ENCODE results near the gene ARHGAP24. TPM values are rescaled to one million over a fixed set of nuclear protein-coding genes. Genes with fewer than 3 reads are reported as not detected.
A peak's percentile ranks its signal among the peaks of the same experiment; 100 is the strongest.

Gene ARHGAP24
- total and polyA plus RNA-seq, 7 donors: 0.46 to 40.4 (median 23.1) TPM

DNA sequence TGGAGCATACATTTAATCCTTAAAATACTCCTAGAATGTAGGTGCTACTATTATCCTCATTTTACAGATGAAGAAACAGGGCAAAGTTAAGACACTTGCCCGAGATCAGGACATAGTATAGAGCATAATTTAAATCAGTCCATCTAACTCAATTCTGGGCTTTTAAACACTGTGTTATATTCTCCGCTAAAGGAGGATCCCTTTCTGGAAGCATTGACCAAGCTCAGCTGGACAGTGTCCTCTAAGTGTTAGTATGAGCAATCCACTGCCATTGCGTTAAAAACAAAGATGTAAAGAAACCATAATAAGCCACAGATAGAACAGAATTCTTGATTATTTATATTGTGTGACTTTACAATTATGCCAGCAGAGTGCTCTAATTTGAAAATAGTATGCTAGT, 207.0 kb downstream of the ARHGAP24 start:
- TF ChIP-seq POLR2A (IDR thresholded peaks at IDR 0.05): no peak
- no peak for TF ChIP-seq EP300 (IDR thresholded peaks at IDR 0.05)
- TF ChIP-seq, protein P1, sequence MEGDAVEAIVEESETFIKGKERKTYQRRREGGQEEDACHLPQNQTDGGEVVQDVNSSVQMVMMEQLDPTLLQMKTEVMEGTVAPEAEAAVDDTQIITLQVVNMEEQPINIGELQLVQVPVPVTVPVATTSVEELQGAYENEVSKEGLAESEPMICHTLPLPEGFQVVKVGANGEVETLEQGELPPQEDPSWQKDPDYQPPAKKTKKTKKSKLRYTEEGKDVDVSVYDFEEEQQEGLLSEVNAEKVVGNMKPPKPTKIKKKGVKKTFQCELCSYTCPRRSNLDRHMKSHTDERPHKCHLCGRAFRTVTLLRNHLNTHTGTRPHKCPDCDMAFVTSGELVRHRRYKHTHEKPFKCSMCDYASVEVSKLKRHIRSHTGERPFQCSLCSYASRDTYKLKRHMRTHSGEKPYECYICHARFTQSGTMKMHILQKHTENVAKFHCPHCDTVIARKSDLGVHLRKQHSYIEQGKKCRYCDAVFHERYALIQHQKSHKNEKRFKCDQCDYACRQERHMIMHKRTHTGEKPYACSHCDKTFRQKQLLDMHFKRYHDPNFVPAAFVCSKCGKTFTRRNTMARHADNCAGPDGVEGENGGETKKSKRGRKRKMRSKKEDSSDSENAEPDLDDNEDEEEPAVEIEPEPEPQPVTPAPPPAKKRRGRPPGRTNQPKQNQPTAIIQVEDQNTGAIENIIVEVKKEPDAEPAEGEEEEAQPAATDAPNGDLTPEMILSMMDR (IDR thresholded peaks at IDR 0.05): no peak
- TF ChIP-seq POLR2AphosphoS5 (IDR thresholded peaks at IDR 0.05): no peak
- Histone ChIP-seq H3K27ac (peak overlapping the region in 2 of 4 donors; percentile 35 to 39), H3K36me3 (no peaks in the 10 kb centered on the region), H3K27me3 (no peaks in the 10 kb centered on the region), H3K4me3 (no peak overlapping the region), H3K4me1 (peaks cover 0 to 23% (median 4%) of the 10 kb centered on the region in 4 donors), H3K9me3 (no peaks in the 10 kb centered on the region)
- DNase-seq: no peak
- 90 to 91% methylated on average over 3 of the region's 3 CpGs for WGBS, 2 donors
- intact Hi-C loops (cut with DNase I): no loop called here

DNA sequence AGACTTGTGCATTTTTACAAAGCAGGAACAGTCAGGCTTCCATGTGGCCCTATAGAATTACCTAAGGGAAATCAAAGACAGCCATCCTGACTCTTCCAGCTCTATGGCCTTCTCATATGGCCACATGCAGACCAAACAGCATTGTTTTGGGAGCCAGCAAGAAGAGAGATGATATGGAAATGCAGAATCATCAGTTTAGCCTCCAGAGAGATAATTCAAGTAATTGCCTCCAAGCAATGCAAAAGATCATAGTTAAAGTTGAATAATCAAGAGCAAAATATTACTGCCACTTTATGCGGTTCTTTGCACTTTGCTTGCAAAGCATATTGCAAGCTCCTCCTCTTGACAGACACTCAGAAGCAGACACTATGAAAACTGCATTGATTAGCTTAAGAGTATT, 207.4 kb downstream of the ARHGAP24 start:
- peaks cover 0 to 18% (median 4%) of the 10 kb centered on the region in 4 donors for H3K4me1 ChIP-seq
- H3K27ac ChIP-seq: peak overlapping the region in 2 of 4 donors; percentile 35 to 39
- H3K36me3 ChIP-seq: no peaks in the 10 kb centered on the region
- no peak for DNase-seq
- no peaks in the 10 kb centered on the region for H3K9me3 ChIP-seq
- 93% methylated on average over 1 of the region's 1 CpG for WGBS, 2 donors
- intact Hi-C loops (cut with DNase I): no loop called here
- no peaks in the 10 kb centered on the region for H3K27me3 ChIP-seq
- TF ChIP-seq POLR2A (IDR thresholded peaks at IDR 0.05): no peak
- TF ChIP-seq, protein P1 (IDR thresholded peaks at IDR 0.05): no peak
- TF ChIP-seq POLR2AphosphoS5 (IDR thresholded peaks at IDR 0.05): no peak
- no peak for TF ChIP-seq EP300 (IDR thresholded peaks at IDR 0.05)
- H3K4me3 ChIP-seq: no peak overlapping the region

DNA sequence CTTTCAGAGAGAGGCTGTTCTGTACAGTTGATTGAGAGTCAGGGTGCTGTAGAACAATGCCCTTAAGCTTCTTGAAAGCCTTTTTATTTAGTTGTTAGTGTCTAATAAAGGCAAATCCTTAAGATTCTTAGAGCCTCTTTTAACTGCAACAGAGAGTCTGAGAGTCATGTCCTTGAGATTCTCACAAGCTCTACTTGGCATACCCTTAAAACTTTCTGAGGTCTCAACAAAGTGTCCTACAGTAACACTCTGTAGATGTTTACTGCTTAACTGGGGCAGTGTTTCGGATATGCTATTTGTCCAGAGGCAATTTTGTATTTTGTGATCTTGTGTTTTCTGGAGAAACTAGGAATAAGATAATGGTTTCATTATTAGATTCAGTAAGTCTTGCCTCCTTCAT, 209.7 kb downstream of the ARHGAP24 start:
- WGBS, 2 donors: 92 to 94% methylated on average over 1 of the region's 1 CpG
- H3K9me3 ChIP-seq: no peaks in the 10 kb centered on the region
- intact Hi-C loops (cut with DNase I): no loop called here
- DNase-seq: no peak
- H3K4me3 ChIP-seq: no peak overlapping the region
- no peak overlapping the region for H3K27ac ChIP-seq
- TF ChIP-seq EP300 (IDR thresholded peaks at IDR 0.05) (no peak), POLR2AphosphoS5 (IDR thresholded peaks at IDR 0.05) (no peak), POLR2A (IDR thresholded peaks at IDR 0.05) (no peak)
- TF ChIP-seq, protein P1 (IDR thresholded peaks at IDR 0.05): no peak
- H3K4me1 ChIP-seq: peaks cover 0 to 15% (median 4%) of the 10 kb centered on the region in 4 donors
- no peaks in the 10 kb centered on the region for H3K36me3 ChIP-seq
- H3K27me3 ChIP-seq: no peaks in the 10 kb centered on the region

DNA sequence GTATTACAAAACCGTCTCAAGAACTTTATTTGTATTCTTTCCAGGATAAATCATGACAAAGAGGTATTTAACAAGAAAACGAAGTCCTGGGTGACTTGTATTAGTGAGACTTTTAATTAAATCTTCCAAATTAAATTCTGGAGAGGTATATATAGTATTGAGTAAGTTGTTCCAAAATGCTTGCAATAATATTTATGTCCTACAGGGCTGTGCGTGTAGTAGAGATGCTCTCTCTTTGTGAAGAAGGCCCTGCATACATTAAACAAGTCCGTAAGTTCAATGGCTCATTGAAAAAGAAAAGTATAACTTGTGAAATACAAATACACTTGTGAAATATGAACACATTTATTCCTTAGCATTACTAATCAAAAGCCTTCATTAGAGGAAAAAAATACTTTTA, 211.4 kb downstream of the ARHGAP24 start:
- Histone ChIP-seq H3K27ac (no peak overlapping the region), H3K4me3 (no peak overlapping the region), H3K9me3 (no peaks in the 10 kb centered on the region), H3K36me3 (no peaks in the 10 kb centered on the region), H3K4me1 (peaks cover 0 to 7% (median 0%) of the 10 kb centered on the region in 4 donors), H3K27me3 (no peaks in the 10 kb centered on the region)
- TF ChIP-seq POLR2AphosphoS5 (IDR thresholded peaks at IDR 0.05): no peak
- no peak for TF ChIP-seq POLR2A (IDR thresholded peaks at IDR 0.05)
- TF ChIP-seq, protein P1 (IDR thresholded peaks at IDR 0.05): no peak
- TF ChIP-seq EP300 (IDR thresholded peaks at IDR 0.05): no peak
- no peak for DNase-seq
- 83 to 92% methylated on average over 4 of the region's 4 CpGs for WGBS, 2 donors
- intact Hi-C loops (cut with DNase I): no loop called here
